Measurements from ENCODE around the gene DRD4.

- TF ChIP-seq CTCF (IDR thresholded peaks at IDR 0.05) = no peak
- no peak for TF ChIP-seq POLR2A (IDR thresholded peaks at IDR 0.05)
Observed at GRCh38 chr11:656866-657265, 19.8 kb downstream of the DRD4 start.

All from thyroid gland (tissue), 4 donors.